SH-SY5Y (cell line): ENCODE measurements around the gene EXTL1.

ENCODE experiments used
- GATA2 ChIP-seq: IDR thresholded peaks from 2 replicates; pipeline ENCODE4 v1.6.1; 2011; ENCODE audit warnings: mild to moderate bottlenecking, low read depth, low read length
- GATA3 ChIP-seq: IDR thresholded peaks from 2 replicates; pipeline ENCODE4 v1.6.1; 2011; ENCODE audit warnings: low read depth, mild to moderate bottlenecking, low read length, moderate library complexity

- TF ChIP-seq GATA3 = no peak
- TF ChIP-seq GATA2 = no peak
Observed at GRCh38 chr1:26041978-26042377, 20.4 kb downstream of the EXTL1 start.
